Rectal smooth muscle tissue (tissue), 1 donor: ENCODE data around the gene PLCD4.

Experiments used
- H3K27ac ChIP-seq: one replicate; pipeline ENCODE4 v1.7.0; 2013; ENCODE audit warnings: low read depth, low read length, inconsistent platforms
- H3K27me3 ChIP-seq: one replicate; pipeline ENCODE4 v1.7.0; 2013; ENCODE audit warnings: low read length; ENCODE audit not compliant: control insufficient read depth, insufficient read depth
- H3K36me3 ChIP-seq: one replicate; pipeline ENCODE4 v1.7.0; 2013; ENCODE audit warnings: low read length; ENCODE audit not compliant: control insufficient read depth, insufficient read depth
- H3K4me1 ChIP-seq: one replicate; pipeline ENCODE4 v1.7.0; 2013; ENCODE audit warnings: low read length; ENCODE audit not compliant: control insufficient read depth, insufficient read depth
- H3K4me3 ChIP-seq: one replicate; pipeline ENCODE4 v1.7.0; 2013; ENCODE audit warnings: low read length
- H3K9ac ChIP-seq: one replicate; pipeline ENCODE4 v1.7.0; 2013; ENCODE audit warnings: low read length

PLCD4 gene

DNA sequence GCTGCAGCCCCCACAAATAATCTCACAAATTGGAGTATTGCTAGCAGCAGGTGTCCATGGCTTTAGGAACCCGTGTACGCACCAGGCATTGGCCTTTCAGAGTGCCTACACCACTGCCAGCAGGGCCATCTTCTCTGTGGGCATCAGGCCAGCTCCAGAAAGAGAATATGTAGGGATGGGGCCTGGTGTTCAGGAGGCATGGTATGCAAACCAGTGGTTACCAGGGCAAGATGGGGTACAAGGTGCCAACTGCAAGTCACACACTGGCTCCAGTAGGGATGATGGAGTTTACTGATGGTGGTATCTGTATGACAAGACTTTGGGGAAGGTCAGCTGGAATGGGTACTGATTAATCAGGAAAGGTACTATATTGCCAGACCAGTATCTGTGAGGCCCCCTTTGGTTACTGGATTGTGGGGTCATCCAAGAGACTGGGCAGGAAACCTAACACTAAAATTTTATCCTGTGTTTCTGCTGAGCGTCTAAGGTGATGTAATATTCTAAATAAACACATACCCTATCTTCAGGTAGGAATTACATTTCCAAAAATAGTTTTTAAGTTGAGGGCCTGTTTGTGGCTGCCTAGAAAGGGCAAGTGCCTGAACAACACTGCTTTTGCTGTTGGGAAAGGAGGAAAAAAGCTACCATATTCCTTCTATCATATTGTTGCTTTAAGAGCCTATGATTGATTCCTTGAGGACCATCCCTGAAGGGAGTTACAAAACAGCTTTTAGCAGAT lies 30.0 kb upstream of the PLCD4 start:
- Histone ChIP-seq H3K4me3 (no peak overlapping the region), H3K27me3 (no peaks in the 10 kb centered on the region), H3K9ac (no peak overlapping the region), H3K4me1 (peaks cover 4% of the 10 kb centered on the region), H3K27ac (no peak overlapping the region), H3K36me3 (peaks cover 2% of the 10 kb centered on the region)

DNA sequence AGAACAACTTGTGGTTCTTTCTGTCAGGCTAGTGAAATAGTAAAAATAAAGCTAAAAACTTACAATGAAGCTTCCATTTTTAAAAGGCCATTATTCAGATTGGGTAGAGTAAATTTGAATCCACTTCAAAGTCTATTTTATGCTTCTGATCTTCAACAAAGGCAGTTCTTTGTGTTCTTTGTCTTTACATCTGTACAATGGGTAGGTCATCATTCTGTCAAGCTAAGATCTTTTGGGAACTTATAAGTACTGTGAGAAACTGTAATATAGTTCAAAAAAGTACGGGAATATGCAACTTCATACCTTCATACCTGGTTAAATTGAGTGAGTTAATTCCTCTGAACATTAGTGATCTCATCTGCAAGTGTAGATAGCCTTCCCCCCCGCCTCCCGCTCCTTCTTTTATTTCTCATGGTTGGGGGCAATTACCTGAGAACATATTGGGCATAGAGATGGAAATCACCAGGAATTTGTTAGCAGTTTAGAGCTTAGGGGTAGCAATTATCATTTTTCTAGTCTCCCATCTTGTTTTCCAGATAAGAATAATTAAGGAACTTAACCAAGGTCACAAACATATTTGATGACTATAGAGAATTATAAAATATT lies 29.3 kb upstream of the PLCD4 start:
- H3K4me3 ChIP-seq = no peak overlapping the region
- peaks cover 5% of the 10 kb centered on the region for H3K36me3 ChIP-seq

DNA sequence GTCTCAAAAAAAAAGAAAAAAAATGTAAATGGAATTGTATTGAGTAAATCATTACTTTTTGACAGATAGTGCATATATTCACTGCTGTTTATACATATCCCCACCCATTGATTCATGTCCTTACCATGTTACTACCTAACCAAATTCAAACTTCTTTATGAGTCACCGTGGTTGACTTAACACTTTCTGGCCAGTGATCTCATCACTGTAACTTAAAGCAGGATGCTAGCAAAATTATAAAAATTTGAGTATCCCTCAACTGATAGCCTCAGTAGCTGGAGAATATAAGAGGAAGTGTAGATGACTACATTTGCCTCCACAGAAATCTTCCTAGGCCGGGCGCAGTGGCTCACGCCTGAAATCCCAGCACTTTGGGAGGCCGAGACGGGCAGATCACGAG lies 25.6 kb upstream of the PLCD4 start:
- peaks cover 4% of the 10 kb centered on the region for H3K4me1 ChIP-seq
- no peak overlapping the region for H3K4me3 ChIP-seq
- no peaks in the 10 kb centered on the region for H3K27me3 ChIP-seq
- no peak overlapping the region for H3K27ac ChIP-seq
- H3K9ac ChIP-seq = no peak overlapping the region
- H3K36me3 ChIP-seq = peaks cover 8% of the 10 kb centered on the region

More for the DNA sequence above, 29.3 kb upstream of the PLCD4 start:
- Histone ChIP-seq H3K9ac (no peak overlapping the region), H3K4me1 (peaks cover 4% of the 10 kb centered on the region), H3K27ac (no peak overlapping the region), H3K27me3 (no peaks in the 10 kb centered on the region)

DNA sequence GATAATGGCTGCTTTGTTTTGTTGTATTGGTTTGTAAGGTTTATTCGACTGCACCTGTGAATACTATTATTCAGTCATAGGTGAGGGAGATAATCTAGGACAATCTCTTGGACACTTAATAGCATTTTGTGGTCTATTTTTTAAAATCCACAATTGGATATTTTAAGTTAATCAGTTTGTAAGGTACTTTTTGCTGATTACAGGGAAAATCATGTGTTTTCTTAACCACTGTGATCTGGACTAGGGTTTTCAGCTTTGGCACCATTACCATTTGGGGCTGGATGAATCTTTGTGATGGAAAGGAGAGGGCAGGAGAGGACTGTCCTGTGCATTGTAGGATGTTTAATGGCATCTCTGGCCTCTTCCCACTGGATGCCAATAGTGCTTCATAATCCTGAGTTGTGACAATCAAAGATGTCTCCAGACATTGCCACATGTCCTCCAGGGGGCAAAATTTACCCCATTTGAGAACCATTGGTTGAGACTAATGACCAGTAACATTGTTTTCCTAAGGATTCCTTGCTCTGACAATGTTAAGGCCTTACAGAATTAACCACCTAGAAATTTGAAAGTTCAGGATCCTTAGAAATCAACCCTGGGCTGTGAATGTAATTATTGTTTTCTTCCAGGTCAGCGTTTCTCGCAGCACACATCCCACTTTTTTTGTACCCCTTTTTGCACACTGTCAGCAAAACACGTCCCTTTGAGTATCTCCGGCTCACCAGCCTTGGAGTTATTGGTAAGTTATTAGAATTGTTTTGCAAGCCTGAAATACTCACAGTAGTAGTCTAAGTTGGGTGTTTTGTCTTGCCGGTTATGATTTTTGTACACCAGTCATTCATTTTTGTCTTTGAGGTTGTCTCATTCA lies 23.5 kb upstream of the PLCD4 start:
- no peak overlapping the region for H3K27ac ChIP-seq
- no peak overlapping the region for H3K4me3 ChIP-seq
- H3K4me1 ChIP-seq = no peaks in the 10 kb centered on the region
- H3K27me3 ChIP-seq = no peaks in the 10 kb centered on the region
- no peak overlapping the region for H3K9ac ChIP-seq
- peaks cover 8% of the 10 kb centered on the region for H3K36me3 ChIP-seq

DNA sequence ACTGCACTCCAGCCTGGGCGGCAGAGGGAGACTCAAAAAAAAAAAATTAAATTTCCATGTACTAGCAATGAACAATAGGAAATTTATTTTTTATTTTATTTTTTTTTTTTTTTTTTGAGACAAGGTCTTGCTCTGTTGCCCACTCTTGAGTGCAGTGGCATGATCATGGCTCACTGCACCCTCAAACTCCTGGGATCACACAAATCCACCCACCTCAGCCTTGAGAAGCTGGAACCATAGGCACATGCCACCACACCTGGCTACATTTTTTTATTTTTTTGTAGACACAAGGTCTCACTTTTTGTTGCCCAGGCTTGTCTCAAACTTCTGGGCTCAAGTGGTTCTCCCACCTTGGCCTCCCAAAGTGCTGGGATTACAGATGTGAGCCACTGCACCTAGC lies 22.2 kb upstream of the PLCD4 start:
- Histone ChIP-seq H3K27me3 (no peaks in the 10 kb centered on the region), H3K4me3 (no peak overlapping the region), H3K4me1 (no peaks in the 10 kb centered on the region), H3K9ac (no peak overlapping the region), H3K36me3 (peaks cover 8% of the 10 kb centered on the region), H3K27ac (no peak overlapping the region)

DNA sequence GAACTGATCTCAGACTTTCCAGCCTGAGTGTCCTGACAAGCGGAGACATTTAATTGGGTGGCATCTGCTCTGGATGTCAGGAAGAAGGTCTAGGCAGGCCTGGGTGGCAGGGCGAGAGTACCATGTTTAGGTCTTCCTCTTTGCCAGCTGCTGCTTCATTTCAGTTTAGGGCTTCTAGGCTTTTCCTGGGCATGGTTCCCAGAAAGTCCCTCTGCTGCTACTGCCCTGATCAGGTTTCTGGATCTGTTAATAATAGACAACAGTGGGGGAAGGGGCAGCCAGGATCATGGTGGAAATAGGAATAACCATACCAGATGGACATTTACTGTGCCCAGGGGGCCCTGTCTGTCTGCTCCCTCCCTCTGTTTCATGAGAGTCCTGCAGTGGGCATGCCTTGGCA lies 2.3 kb upstream of the PLCD4 start:
- H3K4me3 ChIP-seq = no peak overlapping the region
- no peaks in the 10 kb centered on the region for H3K27me3 ChIP-seq
- peaks cover 12% of the 10 kb centered on the region for H3K4me1 ChIP-seq
- H3K27ac ChIP-seq = peak overlapping the region; percentile 46
- no peaks in the 10 kb centered on the region for H3K36me3 ChIP-seq
- no peak overlapping the region for H3K9ac ChIP-seq

DNA sequence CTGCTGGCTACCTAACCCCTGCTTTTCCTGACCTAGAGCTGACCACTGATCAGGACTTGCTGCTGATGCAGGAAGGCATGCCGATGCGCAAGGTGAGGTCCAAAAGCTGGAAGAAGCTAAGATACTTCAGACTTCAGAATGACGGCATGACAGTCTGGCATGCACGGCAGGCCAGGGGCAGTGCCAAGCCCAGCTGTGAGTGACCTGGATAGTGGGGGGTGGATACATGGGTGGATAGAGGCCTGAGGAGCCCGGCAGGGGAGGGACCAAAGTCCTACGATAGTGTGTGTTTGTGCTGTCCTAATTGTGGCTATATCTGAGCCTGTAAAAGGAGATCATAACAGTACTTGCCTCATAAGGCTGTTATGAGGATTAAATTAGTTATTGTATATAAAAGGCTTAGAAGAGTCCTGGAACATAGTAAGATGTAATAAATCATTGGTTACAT lies 8.2 kb downstream of the PLCD4 start:
- Histone ChIP-seq H3K27ac (peak overlapping the region; percentile 64), H3K4me1 (peaks cover 7% of the 10 kb centered on the region), H3K4me3 (no peak overlapping the region), H3K27me3 (no peaks in the 10 kb centered on the region), H3K9ac (no peak overlapping the region), H3K36me3 (no peaks in the 10 kb centered on the region)

DNA sequence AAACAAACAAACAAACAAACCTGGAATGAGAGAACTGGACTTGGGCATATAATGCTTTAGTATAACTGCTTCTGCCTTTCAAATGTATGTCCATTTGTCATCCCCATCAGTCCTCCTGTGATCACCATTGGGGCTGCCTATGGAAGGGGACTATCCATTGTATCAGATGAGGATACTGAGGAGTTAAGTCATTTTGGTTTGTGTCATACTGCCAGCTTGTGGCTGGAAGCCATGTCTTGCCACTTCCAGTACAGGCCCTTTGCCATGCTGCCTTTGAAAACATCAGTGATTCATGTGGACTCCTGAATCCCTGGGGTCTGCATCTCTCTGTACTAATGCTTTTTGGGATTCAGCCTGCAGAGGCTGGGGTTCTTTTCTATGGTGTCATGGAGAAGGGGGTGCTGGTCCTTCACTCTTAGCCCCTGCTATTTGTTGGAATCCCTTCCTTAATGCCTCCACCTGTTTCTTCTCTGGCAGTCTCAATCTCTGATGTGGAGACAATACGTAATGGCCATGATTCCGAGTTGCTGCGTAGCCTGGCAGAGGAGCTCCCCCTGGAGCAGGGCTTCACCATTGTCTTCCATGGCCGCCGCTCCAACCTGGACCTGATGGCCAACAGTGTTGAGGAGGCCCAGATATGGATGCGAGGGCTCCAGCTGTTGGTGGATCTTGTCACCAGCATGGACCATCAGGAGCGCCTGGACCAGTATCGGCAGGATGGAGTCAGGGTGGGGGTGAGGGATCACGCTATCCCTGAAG lies 10.6 kb downstream of the PLCD4 start:
- Histone ChIP-seq H3K27ac (no peak overlapping the region), H3K9ac (no peak overlapping the region)

DNA sequence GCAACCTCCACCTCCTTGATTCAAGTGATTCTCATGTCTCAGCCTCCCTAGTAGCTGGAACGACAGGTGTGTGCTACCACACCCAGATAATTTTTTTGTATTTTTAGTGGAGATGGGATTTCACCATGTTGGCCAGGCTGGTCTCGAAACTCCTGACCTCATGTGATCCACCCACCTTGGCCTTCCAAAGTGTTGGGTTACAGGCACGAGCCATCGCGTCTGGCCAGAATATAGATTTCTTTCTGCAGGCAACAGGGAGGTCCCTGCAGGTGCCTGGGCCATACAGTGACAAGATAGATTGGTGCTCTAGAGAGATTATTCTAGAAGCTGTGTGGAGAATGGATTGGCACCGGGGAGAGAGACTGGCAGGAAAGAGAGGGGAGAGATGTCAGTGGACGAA lies 13.3 kb downstream of the PLCD4 start:
- Histone ChIP-seq H3K36me3 (no peaks in the 10 kb centered on the region), H3K27ac (no peak overlapping the region), H3K4me3 (no peak overlapping the region), H3K9ac (no peak overlapping the region), H3K27me3 (no peaks in the 10 kb centered on the region), H3K4me1 (peaks cover 3% of the 10 kb centered on the region)

More for the DNA sequence above, 10.6 kb downstream of the PLCD4 start:
- Histone ChIP-seq H3K36me3 (no peaks in the 10 kb centered on the region), H3K4me3 (no peak overlapping the region), H3K4me1 (peaks cover 7% of the 10 kb centered on the region), H3K27me3 (no peaks in the 10 kb centered on the region)

DNA sequence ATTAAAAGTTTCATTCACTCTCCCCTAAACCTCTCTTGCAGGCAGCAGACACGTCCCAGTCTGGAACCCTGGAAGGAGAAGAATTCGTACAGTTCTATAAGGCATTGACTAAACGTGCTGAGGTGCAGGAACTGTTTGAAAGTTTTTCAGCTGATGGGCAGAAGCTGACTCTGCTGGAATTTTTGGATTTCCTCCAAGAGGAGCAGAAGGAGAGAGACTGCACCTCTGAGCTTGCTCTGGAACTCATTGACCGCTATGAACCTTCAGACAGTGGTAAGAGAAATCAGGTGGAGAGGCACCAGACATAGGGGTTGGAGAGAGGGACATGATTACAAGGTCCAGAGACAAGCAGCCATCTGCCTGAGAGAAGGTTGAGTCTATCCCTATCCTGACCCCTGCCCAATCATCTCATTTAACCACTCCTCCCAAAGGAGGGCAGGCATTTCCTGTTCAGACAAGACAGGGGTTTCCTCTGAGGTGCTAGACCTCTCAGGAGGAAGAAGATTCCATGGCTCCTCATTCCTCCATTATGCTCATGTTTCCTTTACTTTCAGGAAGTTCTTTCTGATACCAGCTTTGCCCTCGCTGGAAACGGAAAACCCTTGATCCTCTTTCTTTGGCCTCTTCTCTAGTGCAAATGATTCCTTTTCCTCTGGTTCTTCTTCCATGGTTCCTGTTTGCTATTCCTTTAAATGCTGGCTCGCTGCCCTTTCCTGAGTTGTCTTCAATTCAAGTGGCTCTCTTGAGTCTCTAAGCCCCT lies 15.1 kb downstream of the PLCD4 start:
- Histone ChIP-seq H3K9ac (no peak overlapping the region), H3K27me3 (no peaks in the 10 kb centered on the region), H3K4me1 (no peaks in the 10 kb centered on the region), H3K36me3 (no peaks in the 10 kb centered on the region), H3K4me3 (no peak overlapping the region), H3K27ac (no peak overlapping the region)

DNA sequence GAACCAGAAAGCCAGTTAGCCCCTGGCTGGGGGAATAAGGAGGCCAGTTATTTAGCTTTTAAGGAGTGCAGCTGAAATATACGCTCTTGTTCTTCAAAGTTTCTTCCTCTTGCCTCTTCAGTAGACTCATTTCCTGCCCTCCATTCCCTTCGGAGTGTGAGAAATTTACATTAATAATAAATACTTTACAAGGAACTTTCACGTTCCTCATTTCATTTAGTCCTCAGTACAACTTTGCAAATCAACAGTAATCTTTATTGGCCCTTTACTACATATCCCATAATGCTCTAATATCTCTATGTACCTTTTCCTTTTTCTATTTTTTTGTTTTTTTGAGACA lies 15.6 kb downstream of the PLCD4 start:
- H3K36me3 ChIP-seq = no peaks in the 10 kb centered on the region
- H3K4me3 ChIP-seq = no peak overlapping the region
- H3K27me3 ChIP-seq = no peaks in the 10 kb centered on the region
- H3K9ac ChIP-seq = no peak overlapping the region
- H3K27ac ChIP-seq = no peak overlapping the region
- H3K4me1 ChIP-seq = no peaks in the 10 kb centered on the region
